NCI-H1930 (cell line): ENCODE data around the gene FBXO24.

Experiments used
- DNase-seq, 2 experiments: peaks; one replicate each; lab custom pipeline; 2025; lab: John Stamatoyannopoulos, UW

The FBXO24 gene

DNA sequence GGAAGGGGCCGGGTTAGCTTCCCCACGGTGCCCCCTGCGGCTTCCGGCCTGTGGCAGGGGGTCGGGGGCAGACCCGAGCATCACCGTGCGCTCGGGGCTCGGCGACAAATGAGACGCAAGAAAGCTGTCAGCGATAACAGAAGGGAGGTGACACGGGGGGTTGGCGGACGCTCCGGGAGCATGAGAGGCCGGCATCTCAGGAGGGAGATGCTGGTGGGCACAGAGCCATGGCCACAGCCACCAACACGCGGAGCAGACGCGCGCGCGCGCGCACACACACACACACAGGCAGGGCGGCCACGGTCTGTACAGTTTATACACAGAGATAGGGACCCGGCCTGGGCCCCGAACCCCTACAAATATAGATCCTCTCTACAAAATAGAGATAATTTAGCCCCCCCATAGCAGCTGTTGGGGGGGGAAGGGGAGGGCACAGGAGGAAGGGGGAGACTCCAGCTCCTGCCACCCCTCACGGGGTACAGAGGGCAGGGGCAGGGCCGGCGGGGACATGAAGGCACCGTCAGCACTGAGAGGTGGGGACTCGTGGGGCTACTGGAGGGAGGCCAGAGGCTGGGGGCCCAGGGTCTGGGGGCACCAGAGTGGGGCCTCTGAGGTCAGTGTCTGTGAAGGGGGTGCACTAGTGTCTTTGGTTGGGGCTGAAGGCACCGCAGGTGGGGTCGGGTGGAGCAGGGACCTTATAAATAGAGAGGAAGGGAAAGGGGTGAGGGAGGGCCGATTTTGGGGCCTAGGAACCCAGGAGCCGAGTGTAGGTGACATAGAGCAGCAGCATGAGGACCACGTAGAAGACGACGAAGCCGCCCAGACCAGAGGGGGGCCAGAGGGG is 11.5 kb upstream of the FBXO24 start:
- DNase-seq: no peak

DNA sequence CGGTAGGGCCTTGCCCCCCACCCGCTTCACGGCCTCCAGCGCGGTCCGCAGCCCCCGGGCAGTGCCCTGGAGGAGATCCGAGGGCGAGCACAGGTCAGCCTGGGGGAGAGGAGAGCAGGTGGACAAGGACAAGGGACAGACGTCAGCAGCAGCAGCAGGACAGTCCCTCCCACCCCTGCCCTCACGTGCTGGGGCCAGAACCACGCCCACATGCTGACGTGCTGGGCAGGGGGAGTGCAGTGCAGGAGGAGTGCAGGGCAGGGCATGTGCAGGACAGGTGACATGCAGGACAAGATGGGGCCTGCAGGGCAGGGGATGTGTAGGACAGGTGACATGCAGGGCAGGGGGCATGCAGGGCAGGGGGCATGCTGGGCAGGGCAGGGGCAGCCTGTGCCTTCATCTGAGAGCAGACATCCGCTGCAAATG is 10.9 kb upstream of the FBXO24 start:
- no peak for DNase-seq

DNA sequence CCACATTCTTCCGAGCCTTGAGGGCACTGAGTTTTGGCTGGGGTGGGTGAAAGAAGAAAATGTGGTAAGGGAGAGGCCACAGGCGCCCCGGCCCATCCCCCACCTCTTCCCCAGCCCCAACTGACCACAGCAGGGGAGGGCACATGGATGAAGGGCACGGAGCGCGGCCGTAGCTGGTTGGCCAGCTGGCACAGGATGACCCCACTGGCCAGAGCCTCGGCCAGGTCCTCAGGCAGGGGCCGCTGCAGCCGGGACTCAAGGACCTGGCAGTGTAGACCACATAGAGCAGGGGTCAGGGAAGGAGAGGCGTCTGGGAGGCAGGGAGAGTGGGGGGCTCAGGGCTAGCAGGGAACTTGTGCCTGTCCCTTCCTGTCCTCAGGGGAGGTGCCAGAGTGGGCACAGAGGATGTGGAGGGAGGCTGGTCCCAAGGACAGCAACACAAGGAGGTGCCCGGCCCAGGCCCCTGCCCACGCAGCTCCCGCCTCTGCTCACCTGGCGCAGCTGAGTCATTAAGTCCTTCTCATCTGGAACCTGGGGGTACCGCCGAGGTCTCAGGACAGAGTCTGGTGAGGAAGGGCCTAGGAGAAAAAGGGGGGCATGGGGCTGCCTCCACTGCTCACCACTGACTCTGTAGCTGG is 10.3 kb upstream of the FBXO24 start:
- DNase-seq: no peak

DNA sequence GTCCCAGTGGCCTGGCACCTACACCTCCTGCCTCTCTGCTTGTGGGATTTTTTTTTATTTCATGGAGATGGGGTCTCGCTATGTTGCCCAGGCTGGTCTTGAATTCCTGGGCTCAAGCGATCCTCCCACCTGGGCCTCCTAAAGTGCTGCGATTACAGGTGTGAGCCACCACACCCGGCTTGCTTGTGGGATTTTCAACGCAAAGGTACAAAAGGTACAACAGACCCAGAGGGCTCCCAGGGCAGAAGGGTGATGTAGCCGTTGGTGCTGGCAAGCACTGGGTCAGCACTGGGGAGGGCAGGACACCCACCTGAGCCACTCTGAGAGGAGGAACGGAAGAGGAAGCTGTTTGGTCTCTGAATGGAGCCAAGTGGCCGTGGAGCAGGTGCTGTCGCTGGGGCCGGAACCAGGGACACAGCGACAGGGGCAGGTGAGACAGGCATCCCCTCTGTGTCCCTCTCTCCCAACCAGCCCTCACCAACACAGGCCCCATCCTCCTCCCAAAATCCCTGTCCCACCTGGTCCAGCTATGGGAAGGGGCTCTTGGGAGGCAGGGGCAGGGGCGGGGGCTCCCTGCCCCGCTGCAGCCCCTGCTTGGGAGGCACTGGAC is 9.6 kb upstream of the FBXO24 start:
- no peak for DNase-seq

- no peak for DNase-seq
Observed at GRCh38 chr7:100577103-100577502, 9.0 kb upstream of the FBXO24 start.

DNA sequence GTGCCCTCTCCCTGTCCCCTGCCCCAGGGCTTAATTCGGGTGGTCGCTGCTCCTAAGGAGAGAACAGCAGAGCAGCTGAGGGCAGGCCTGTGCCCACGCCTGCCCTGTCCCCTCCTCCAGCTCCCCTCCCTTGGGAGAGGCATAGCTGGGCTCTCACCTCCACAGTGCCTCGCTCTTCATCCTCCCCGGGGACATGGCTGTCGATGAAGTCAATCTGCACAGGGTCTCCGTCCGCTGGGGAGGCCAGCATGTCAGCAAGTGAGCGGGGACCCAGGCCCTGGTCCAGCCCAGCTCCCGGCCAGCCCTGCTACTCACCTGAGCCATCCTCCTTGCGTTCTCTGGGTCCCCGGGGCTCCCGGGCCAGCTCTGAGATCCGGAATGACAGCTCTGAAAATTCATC is 8.6 kb upstream of the FBXO24 start:
- no peak for DNase-seq

- no peak for DNase-seq
Observed at GRCh38 chr7:100578246-100579183, 7.6 kb upstream of the FBXO24 start.

DNA sequence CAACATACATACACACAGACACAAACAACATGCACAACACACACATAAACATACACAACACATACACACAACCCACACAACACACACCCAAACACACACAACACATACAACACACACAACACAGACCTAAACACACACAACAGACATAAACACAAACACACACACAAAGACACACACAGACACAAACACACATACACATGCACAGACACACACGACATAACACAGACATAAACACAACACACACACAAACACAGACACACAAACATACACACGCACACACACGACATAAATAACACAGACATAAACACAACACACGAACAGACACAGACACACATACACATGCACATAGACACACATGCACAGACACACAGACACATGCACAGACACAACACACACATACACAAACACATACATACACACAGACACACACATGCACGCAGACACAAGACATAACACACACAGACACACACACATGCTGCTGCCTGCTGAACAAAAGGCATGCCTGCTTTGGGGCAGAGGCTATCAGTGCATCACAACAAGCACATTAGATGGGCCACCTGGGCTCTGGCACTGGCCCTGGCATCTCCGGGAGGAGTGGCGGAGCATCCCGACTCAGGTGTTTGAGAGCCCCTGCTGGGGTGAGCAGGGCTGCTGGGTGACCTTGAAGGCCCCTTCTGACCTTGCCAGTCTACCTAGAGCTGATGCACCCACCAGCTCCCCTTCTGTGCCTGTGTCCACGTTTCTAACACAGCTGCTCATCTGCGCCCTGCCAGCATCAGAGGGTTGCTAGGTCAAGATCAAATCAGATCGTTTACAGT is 5.5 kb upstream of the FBXO24 start:
- no peak for DNase-seq

DNA sequence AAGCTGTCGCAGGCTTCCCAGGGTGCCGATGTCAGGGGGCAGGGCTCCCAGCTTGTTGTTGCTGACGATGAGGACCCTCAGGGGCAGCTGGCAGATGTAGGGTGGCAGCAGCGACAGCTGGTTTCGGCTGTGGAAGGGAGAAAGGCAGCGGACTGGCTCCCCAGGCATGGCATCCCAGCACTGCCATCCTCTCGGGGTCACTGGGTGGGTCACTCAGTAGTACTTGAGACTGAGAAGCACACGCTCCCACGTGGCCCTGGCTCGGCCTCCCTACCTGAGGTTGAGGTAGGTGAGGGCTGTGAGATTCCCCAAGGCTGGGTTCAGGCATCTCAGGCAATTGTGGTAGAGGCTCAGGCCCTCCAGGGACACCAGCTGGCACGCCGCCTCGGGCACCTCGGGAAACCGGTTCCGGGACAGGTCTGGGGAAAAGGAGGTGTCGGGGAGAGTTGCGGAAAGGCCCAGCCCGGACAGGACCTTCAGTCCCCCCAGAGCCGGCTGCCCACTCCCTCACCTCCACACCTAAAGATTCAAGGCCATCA is 4.0 kb upstream of the FBXO24 start:
- DNase-seq: no peak

- DNase-seq: no peak
Observed at GRCh38 chr7:100582650-100583049, 3.5 kb upstream of the FBXO24 start.

DNA sequence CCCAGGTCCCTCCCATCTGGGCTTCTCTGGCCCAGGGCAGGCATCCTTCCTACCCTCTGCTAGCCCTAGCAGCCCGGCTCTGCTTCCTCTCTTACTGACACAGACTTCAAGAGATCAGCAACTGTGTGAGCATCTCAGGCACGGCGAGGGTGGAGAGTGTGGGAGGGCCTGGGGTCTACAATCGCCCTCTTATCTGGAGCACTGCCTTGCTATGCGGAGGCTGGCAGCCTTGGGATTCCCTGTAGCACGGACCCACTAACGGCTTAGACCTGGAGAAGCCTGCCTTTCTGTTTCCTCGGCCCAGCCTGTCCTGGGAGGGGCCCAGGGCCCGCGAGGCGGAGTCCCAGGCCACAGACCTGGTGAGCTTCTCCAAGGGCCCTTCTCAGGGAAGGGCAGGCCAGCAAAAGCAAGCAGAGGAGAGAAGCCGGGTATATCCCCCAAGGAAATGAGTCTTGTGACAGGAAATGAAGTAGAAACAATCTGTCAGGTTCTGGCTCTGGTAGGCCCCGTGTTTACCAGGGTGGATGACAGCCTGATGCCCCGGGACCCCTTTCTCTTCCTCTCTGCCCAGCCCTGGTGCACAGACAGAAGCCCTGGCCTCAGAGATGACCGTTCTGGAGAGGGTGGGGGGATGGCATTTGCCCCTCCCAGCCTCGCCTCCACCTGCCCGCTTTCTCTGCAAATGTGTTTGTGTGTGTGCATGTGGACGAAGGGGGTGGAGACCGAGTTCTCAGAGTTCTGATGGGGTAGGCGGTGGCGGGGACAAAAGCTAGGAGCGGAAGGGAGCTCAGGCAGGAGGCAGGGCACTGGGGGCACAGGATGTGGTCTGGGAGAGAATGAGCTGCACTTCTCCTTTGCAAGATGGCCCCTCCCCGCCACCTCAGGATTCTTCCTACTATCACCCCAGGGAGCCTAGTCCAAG is 2.7 kb upstream of the FBXO24 start:
- DNase-seq: no peak

- DNase-seq: no peak
Observed at GRCh38 chr7:100584054-100584682, 2.0 kb upstream of the FBXO24 start.

DNA sequence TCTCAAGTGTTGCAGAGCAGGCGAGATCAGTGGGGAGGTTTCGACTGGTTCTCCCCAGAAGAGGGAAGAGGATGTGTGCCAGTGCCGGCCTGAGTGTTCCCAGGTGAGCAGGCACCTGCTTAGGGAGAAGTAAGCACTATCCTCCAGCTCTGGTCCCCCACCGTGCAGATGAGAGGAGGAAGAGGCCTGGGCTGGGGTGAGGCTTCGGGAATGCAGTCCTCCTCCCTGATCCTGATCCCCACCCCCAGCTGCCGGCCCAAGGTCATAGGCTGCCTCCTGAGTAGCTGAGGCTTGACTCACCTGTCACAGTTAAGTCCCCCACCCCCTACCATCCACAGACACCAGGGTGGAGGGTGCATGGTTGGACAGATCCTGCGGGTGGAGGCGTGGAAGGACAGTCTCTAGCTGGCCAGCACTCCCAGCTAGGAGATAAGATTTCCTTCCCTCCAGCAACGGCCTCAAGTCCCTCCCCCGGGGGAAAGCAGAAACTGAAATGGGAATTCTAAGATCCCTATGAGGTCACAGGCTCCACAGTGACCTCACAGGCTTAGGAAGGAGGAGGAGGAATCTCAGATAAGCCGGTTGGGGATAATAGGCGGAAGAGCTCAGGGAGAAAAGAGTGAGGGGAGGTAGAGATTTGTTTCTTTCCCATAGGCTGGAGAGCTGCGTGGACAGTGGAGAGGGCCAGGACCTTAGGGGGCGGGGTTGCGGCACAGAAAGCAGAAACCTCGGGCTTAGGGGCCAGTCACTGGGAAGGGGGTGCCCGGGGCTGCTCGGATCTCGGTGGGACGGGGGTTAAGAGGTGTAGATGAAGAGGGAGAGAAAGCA is 1.2 kb upstream of the FBXO24 start:
- no peak for DNase-seq

GRCh38 chr7:100585511-100586265 is 440 bp upstream of the FBXO24 start, which contains the start of gene LRCH4:
Gene LRCH4, minus strand, starts transcription at chr7:100586129. Its CDS starts 29 bp downstream, at chr7:100586100.
- peak in 1 of 2 experiments; percentile 69 for DNase-seq

DNA sequence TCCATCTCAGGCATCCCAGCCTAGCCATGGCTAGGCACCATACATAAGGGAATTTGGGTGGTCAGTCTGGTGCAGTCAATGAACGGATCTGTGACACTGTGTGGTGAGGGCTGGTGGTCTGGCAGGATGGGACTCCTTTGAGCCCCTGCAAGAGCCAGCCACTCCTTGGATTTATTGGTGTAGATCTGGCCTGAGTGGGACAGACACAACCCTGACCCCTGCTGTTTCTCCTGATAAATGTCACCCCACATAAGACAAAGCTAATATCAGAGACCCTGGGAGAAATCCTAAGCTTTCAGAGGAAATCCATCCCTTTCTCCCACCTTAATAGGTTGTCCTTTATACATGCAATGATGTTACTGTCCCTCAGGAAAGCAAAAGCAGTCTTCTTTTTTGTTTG is 2.3 kb downstream of the FBXO24 start:
- DNase-seq: no peak

GRCh38 chr7:100589341-100589947 is 3.3 kb downstream of the FBXO24 start:
- no peak for DNase-seq
